PFSK-1 (cell line): ENCODE measurements around the gene NKX1-2.

Source experiments
- POLR2AphosphoS5 ChIP-seq: IDR thresholded peaks from 2 replicates; pipeline ENCODE4 v1.6.1; 2012; ENCODE audit warnings: low read depth, mild to moderate bottlenecking, control low read depth, low read length, moderate library complexity
- REST ChIP-seq, 2 experiments: IDR thresholded peaks; 2 replicates each; pipeline versions ENCODE4 v1.6.1 to v1.8.0; 2011 to 2012; ENCODE audit warnings: low read depth in 2 of 2, low read length in 2 of 2, control low read depth in 1 of 2, inconsistent platforms in 1 of 2, mild to moderate bottlenecking in 1 of 2, moderate library complexity in 1 of 2; ENCODE audit not compliant: insufficient read depth in 1 of 2
- SIN3A ChIP-seq: IDR thresholded peaks from 2 replicates; pipeline ENCODE4 v1.6.1; 2012; ENCODE audit warnings: mild to moderate bottlenecking, low read length, moderate library complexity, borderline replicate concordance; ENCODE audit not compliant: insufficient read depth
- TAF1 ChIP-seq: IDR thresholded peaks from 2 replicates; pipeline ENCODE4 v1.6.1; 2012; ENCODE audit warnings: low read length, control low read depth, borderline replicate concordance; ENCODE audit not compliant: insufficient read depth

DNA sequence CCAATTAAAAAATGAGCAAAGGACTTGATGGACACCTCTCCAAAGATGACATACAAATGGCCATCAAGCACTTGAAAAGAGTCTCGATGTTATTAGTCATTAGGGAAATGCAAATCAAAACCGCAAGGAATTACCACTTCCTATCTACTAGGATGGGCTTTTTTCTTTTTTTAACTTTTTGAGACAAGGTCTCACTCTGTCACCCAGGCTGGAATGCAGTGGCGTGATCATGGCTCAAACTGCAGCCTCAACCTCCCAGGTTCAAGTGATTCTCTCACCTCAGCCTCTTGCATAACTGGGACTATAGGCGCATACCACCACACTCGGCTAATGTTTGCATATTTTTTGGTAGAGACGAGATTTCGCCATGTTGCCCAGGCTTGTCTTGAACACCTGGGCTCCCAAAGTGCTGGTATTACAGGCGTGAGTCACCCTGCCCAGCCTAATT, 13.6 kb downstream of the NKX1-2 start:
- no peak for TF ChIP-seq POLR2AphosphoS5
- TF ChIP-seq TAF1, result no peak
- no peak for TF ChIP-seq REST (IDR thresholded peaks at IDR 0.05; ENCODE audit: insufficient read depth in 1 of 2, low read depth in 2 of 2, low read length in 2 of 2)
- TF ChIP-seq SIN3A, result no peak
